Stimulated activated CD4-positive, alpha-beta T cell treated with anti-CD3 and anti-CD28 coated beads, Interleukin-4, amount 100 ng/mL, for 4 hours (primary cell): ENCODE results near the gene ADAMTS13.

Source experiments
- DNase-seq, 2 experiments: peaks; one replicate each; pipeline ENCODE4 v3.0.0-alpha.2; 2020

ADAMTS13 gene

GRCh38 chr9:133493428-133493827 is 71.3 kb downstream of the ADAMTS13 start:
- no peak for DNase-seq

GRCh38 chr9:133493845-133494540 is 71.8 kb downstream of the ADAMTS13 start:
- no peak for DNase-seq

- no peak for DNase-seq
These were observed 72.6 kb downstream of the ADAMTS13 start for GRCh38 chr9:133494636-133495326.

GRCh38 chr9:133495327-133496293 is 73.4 kb downstream of the ADAMTS13 start:
- DNase-seq = no peak

- DNase-seq = no peak
These were observed 75.0 kb downstream of the ADAMTS13 start for GRCh38 chr9:133496861-133497842.

GRCh38 chr9:133499132-133499891 is 77.1 kb downstream of the ADAMTS13 start:
- DNase-seq = no peak

GRCh38 chr9:133499892-133500270 is 77.7 kb downstream of the ADAMTS13 start:
- DNase-seq = no peak

- DNase-seq = no peak
These were observed 79.9 kb downstream of the ADAMTS13 start for GRCh38 chr9:133502112-133502511.

- no peak for DNase-seq
These were observed 83.1 kb downstream of the ADAMTS13 start for GRCh38 chr9:133505186-133505830.

- no peak for DNase-seq
These were observed 83.9 kb downstream of the ADAMTS13 start for GRCh38 chr9:133505901-133506652.

GRCh38 chr9:133506653-133507038 is 84.5 kb downstream of the ADAMTS13 start:
- no peak for DNase-seq

- no peak for DNase-seq
These were observed 85.2 kb downstream of the ADAMTS13 start for GRCh38 chr9:133507246-133507965.

GRCh38 chr9:133508046-133508445 is 85.9 kb downstream of the ADAMTS13 start:
- no peak for DNase-seq
